Subcutaneous adipose tissue (tissue), 4 donors: ENCODE data around the gene FMNL1. TPM values are rescaled to one million over a fixed set of nuclear protein-coding genes. Genes with fewer than 3 reads are reported as not detected.

ENCODE experiments used
- CTCF ChIP-seq: fragments of 450-650 bp; IDR thresholded peaks from one replicate; pipeline ENCODE4 v1.5.1; 2016; ENCODE audit warnings: low read depth, mild to moderate bottlenecking, control low read depth, antibody characterized with exemption, moderate library complexity
- total RNA-seq, 4 donors: library from RNA; depleted of rRNA; stranded (reverse); fragments of >200 nt; gene quantifications; one replicate each; pipeline ENCODE4 v1.1.0, GENCODE V29; 2016

The FMNL1 gene
- 10 to 100 TPM; 14.3 to 39.9 (median 28.9) TPM for total RNA-seq

GRCh38 chr17:45221081-45222013 is at the start of gene FMNL1:
FMNL1 (plus strand) TSS chr17:45221885; CDS start chr17:45222125, 240 bp downstream.
- TF ChIP-seq CTCF, result no peak

- no peak for TF ChIP-seq CTCF
Measured at GRCh38 chr17:45172232-45172540, 49.5 kb upstream of the FMNL1 start.

- TF ChIP-seq CTCF, result no peak
Measured at GRCh38 chr17:45172541-45173286, 49.0 kb upstream of the FMNL1 start.

- no peak for TF ChIP-seq CTCF
Measured at GRCh38 chr17:45175759-45176115, 45.9 kb upstream of the FMNL1 start.

GRCh38 chr17:45177563-45177962 is 44.1 kb upstream of the FMNL1 start:
- TF ChIP-seq CTCF, result no peak

GRCh38 chr17:45184144-45184543 is 37.5 kb upstream of the FMNL1 start:
- no peak for TF ChIP-seq CTCF

- TF ChIP-seq CTCF, result no peak
Measured at GRCh38 chr17:45186801-45187354, 34.8 kb upstream of the FMNL1 start.
